Lower leg skin (tissue), 4 donors: ENCODE results near the gene TNFSF8. TPM values are rescaled to one million over a fixed set of nuclear protein-coding genes. Genes with fewer than 3 reads are reported as not detected.

Source experiments
- DNase-seq, 2 donors: peaks; one replicate each; pipeline ENCODE4 v3.0.0-alpha.2; 2019; ENCODE audit warnings: low spot score in 2 of 2
- H3K4me3 ChIP-seq: fragments of 200-600 bp; sonication (generic); 2 replicates; pipeline ENCODE4 v1.5.1; 2017; ENCODE audit warnings: mild to moderate bottlenecking, low read depth; ENCODE audit not compliant: poor library complexity, severe bottlenecking
- CTCF ChIP-seq, 3 donors: fragments of 450-650 bp; IDR thresholded peaks; one replicate each; pipeline ENCODE4 v1.5.1; 2016; ENCODE audit warnings: antibody characterized with exemption in 3 of 3, mild to moderate bottlenecking in 3 of 3, moderate library complexity in 2 of 3
- POLR2A ChIP-seq, 2 donors: fragments of 450-650 bp; IDR thresholded peaks; one replicate each; pipeline ENCODE4 v1.6.1; 2016 to 2017; ENCODE audit warnings: antibody characterized with exemption in 2 of 2, mild to moderate bottlenecking in 1 of 2, moderate library complexity in 1 of 2
- WGBS, 2 donors: methylation state at CpG; one replicate each; pipeline ENCODE4 v1.1.5; 2018; 5-methylcytosine and 5-hydroxymethylcytosine counted together
- intact Hi-C: fragments of 100-400 bp; cut with DNase I; formaldehyde crosslinking; loops from one replicate; pipeline ENCODE4 v1.15.0; 2023; ENCODE audit warnings: low total_unique reads
- total RNA-seq, 4 donors: library from RNA; depleted of rRNA; stranded (reverse); fragments of >200 nt; gene quantifications; one replicate each; pipeline ENCODE4 v1.1.0, GENCODE V29; 2016

Gene TNFSF8
- total RNA-seq, 4 donors from 2014 or later = 0.27 to 2.5 (median 0.93) TPM

DNA sequence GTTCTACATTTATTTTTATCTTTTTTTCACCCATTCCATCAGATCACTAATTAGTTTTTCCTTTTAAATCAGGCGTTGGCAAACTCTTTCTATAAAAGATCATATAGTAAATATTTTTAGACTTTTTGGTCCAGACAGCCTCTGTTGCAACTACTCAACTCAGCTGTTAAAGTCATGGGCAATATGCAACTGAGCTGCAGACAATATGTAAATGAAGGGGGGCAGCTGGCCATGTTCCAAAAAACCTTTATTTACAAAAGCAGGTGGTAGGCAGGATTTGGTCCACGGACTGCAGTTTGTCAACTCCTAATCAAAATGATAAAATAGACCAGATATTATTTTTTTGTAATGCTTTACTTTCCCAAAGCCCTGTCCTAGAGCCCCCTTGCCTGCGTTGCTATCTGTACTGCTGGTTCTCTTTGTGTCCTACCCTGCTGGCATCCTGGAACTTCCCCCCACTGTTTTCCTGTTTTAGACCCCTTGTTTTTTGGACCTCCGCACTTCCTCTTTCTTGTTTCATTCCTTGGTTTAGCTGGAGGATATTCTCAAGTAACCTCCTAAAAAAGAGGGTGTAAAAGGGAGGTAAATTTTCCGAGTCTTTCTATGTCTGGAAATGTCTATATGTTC is 24.7 kb upstream of the TNFSF8 start:
- DNase-seq = no peak
- 78% methylated on average over 5 of the region's 5 CpGs for WGBS, 2 donors
- TF ChIP-seq CTCF (IDR thresholded peaks at IDR 0.05) (no peak), POLR2A (IDR thresholded peaks at IDR 0.05) (no peak)
- intact Hi-C loops = no loop called here
- no peak overlapping the region for H3K4me3 ChIP-seq

- WGBS, 2 donors = 19 to 27% methylated on average over 7 of the region's 7 CpGs
- no peak for TF ChIP-seq CTCF (IDR thresholded peaks at IDR 0.05)
- H3K4me3 ChIP-seq = no peak overlapping the region
- peak in 1 of 2 donors; percentile 81 for DNase-seq
- intact Hi-C loops = no loop called here
Measured at GRCh38 chr9:114953959-114954358, 23.6 kb upstream of the TNFSF8 start.

DNA sequence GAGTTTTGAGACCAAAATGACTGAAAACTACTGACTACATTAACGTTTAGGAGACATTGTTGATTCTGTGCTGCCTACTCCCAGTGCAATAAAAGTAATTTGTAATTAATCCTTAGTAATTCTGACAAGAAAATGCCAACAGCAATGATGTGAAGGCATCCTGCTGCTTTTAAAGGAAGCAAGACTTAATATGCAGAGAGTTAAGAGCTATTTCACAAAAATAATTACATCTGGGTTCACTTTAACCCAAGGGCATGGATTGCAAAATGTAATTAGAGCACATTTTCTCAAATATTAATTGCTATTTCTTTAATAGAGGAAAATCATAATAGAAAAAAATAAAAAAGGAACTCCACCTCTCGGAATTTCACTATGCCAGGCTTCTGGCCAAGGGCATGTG is 22.7 kb upstream of the TNFSF8 start:
- intact Hi-C loops = no loop called here
- WGBS, 2 donors = 41 to 42% methylated on average over 2 of the region's 2 CpGs
- no peak for DNase-seq
- H3K4me3 ChIP-seq = no peak overlapping the region
- TF ChIP-seq CTCF (IDR thresholded peaks at IDR 0.05) (no peak), POLR2A (IDR thresholded peaks at IDR 0.05) (no peak)

DNA sequence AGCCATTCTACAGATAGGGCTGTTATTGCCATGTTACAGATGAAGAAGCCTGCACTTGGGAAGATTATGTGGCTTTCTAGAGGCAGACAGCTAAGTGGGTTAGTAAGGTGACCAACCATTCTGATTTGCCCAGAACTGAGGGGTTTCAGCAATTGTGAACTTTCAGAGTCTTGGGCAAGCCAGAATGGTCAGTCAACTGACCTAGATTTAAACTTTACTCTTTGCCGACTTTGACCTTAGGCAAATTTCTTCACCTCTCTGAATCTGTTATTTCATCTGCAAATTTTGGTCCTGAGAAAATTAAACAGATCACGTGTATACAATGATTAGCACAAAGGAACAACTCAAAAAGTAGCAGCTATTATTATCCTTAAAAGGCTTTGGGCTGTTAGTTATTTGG is 20.4 kb upstream of the TNFSF8 start:
- intact Hi-C loops = no loop called here

GRCh38 chr9:114947058-114947457 is 16.7 kb upstream of the TNFSF8 start:
- no peak overlapping the region for H3K4me3 ChIP-seq
- 69 to 76% methylated on average over 4 of the region's 4 CpGs for WGBS, 2 donors
- intact Hi-C loops = no loop called here
- TF ChIP-seq CTCF (IDR thresholded peaks at IDR 0.05) (no peak), POLR2A (IDR thresholded peaks at IDR 0.05) (no peak)
- DNase-seq = no peak

More for the DNA sequence above, 20.4 kb upstream of the TNFSF8 start:
- no peak for DNase-seq
- 94 to 95% methylated on average over 2 of the region's 2 CpGs for WGBS, 2 donors
- no peak overlapping the region for H3K4me3 ChIP-seq
- TF ChIP-seq POLR2A (IDR thresholded peaks at IDR 0.05) (no peak), CTCF (IDR thresholded peaks at IDR 0.05) (no peak)
